T-cell (primary cell): ENCODE results near the gene TRPM3. TPM values are rescaled to one million over a fixed set of nuclear protein-coding genes. Genes with fewer than 3 reads are reported as not detected.

ENCODE experiments used
- ATAC-seq, 4 experiments: fragments of 200-7000 bp in 3 of 4; fragments of 150-1000 bp in 1 of 4; cut with Tn5 transposase; replicated peaks in 1 of 4; 1 replicate in 3 of 4; 2 replicates in 1 of 4; pipeline ENCODE4 v1.10.0; 2021; ENCODE audit warnings: moderate library complexity in 3 of 4, mild to moderate bottlenecking in 2 of 4, moderate number of reproducible peaks in 1 of 4
- CTCF ChIA-PET, 2 donors: fragments of 300-600 bp; sonication (Branson Sonifier 250); formaldehyde crosslinking; loops; one replicate each; lab custom pipeline; 2022; ENCODE audit warnings: antibody characterized with exemption in 2 of 2; lab: Charles Lee
- POLR2A ChIA-PET, 2 donors: fragments of 300-600 bp; sonication (Branson Sonifier 250); formaldehyde crosslinking; loops; one replicate each; lab custom pipeline; 2022; ENCODE audit warnings: antibody characterized with exemption in 2 of 2; lab: Charles Lee
- DNase-seq, 35 experiments: peaks; one replicate each; pipeline versions ENCODE4 v3.0.0 to v3.0.0-alpha.2; 2013 to 2023
- H3K27ac ChIP-seq: one replicate; pipeline ENCODE4 v1.5.1; 2013; ENCODE audit warnings: low read length
- H3K27me3 ChIP-seq, 2 experiments: replicated peaks in 1 of 2; 1 replicate in 1 of 2; 2 replicates in 1 of 2; pipeline versions ENCODE4 v1.6.1 to v1.7.0; 2013; ENCODE audit warnings: low read length in 1 of 2, mixed read lengths in 1 of 2; ENCODE audit not compliant: control insufficient read depth in 2 of 2, insufficient read depth in 2 of 2; ENCODE audit errors: extremely low read depth in 1 of 2
- H3K36me3 ChIP-seq, 2 donors: 1 replicate in 1 of 2; 2 replicates in 1 of 2; pipeline versions ENCODE4 v1.6.1 to v1.7.0; 2013; ENCODE audit warnings: low read length in 1 of 2; ENCODE audit not compliant: control insufficient read depth in 2 of 2, insufficient read depth in 1 of 2; ENCODE audit errors: extremely low read depth in 1 of 2
- H3K4me1 ChIP-seq, 2 experiments: 1 replicate in 1 of 2; 2 replicates in 1 of 2; pipeline versions ENCODE4 v1.6.1 to v1.7.0; 2013; ENCODE audit warnings: low read length in 2 of 2, mixed read lengths in 1 of 2; ENCODE audit not compliant: insufficient read depth in 2 of 2, control insufficient read depth in 1 of 2; ENCODE audit errors: extremely low read depth in 1 of 2
- H3K4me3 ChIP-seq, 2 donors: 1 replicate in 1 of 2; 2 replicates in 1 of 2; pipeline versions ENCODE4 v1.5.1 to v1.7.0; 2013; ENCODE audit warnings: mild to moderate bottlenecking in 2 of 2, low read length in 1 of 2, moderate library complexity in 1 of 2; ENCODE audit not compliant: control insufficient read depth in 1 of 2; ENCODE audit errors: extremely low read depth in 1 of 2
- H3K9me3 ChIP-seq: 2 replicates; pipeline ENCODE4 v1.7.0; 2013
- H3K27ac Mint-ChIP-seq, 2 donors: one replicate each; pipeline ENCODE4 v1.8.0; 2020 to 2021; ENCODE audit warnings: mild to moderate bottlenecking in 2 of 2, mixed read lengths in 2 of 2
- H3K27me3 Mint-ChIP-seq, 2 donors: one replicate each; pipeline ENCODE4 v1.8.0; 2021 to 2022; ENCODE audit warnings: mixed read lengths in 2 of 2
- H3K36me3 Mint-ChIP-seq: one replicate; pipeline ENCODE4 v1.8.0; 2021; ENCODE audit warnings: mixed read lengths
- H3K4me1 Mint-ChIP-seq, 3 donors: one replicate each; pipeline ENCODE4 v1.8.0; 2020 to 2022; ENCODE audit warnings: mixed read lengths in 3 of 3, mild to moderate bottlenecking in 1 of 3
- H3K4me3 Mint-ChIP-seq, 3 donors: one replicate each; pipeline ENCODE4 v1.8.0; 2020 to 2022; ENCODE audit warnings: mild to moderate bottlenecking in 3 of 3, mixed read lengths in 3 of 3, moderate library complexity in 3 of 3
- H3K9me3 Mint-ChIP-seq, 3 donors: one replicate each; pipeline ENCODE4 v1.8.0; 2020 to 2022; ENCODE audit warnings: mixed read lengths in 3 of 3
- WGBS: methylation state at CpG from one replicate; pipeline ENCODE4 v1.1.5; 2013; ENCODE audit warnings: missing lambda C conversion rate; ENCODE audit not compliant: insufficient coverage; 5-methylcytosine and 5-hydroxymethylcytosine counted together
- total RNA-seq, 35 experiments: library from RNA in 6 of 35; stranded (reverse) in 6 of 35; fragments of 120-200 nt in 1 of 35; gene quantifications; one replicate each; pipeline versions ENCODE4 v1.2.1 to v1.2.4 and lab custom pipeline; 2013 to 2026

The TRPM3 gene
- total RNA-seq, 5 donors from 2014 or later (not counting 1 experiment from before 2014, with no cell fraction given) = not detected

DNA sequence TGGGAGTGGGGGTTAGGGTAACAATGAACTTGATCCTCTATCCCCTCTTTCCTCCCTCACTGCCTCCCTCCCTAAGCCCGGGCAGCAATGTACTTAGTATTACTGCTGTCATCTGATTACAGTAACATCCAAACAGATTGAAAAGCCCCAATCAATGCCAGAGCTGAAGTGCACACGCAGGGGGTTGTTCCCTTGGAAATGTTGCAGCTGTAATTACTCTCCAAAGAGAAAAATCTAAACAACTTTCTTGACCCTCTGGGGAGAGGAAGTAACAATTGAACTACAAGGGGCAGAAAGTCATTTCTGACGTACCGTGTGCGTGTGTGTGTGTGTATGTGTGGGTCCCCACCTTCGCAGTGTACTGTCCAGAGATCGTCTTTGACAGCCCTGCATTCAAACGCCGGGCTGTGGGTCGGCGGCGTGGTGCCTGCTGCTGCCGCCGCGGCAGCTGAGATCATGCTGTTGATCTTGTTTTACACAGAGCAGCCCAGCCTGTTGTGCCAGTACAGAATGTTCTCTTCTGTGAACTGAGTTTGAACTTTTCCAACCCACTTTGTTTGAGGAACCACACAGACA is 640.9 kb downstream of the TRPM3 start:
- no peaks in the 10 kb centered on the region for H3K36me3 Mint-ChIP-seq
- H3K27ac Mint-ChIP-seq = no peak overlapping the region
- no peak overlapping the region for H3K4me3 ChIP-seq
- H3K4me3 Mint-ChIP-seq = no peak overlapping the region
- H3K27me3 ChIP-seq = no peaks in the 10 kb centered on the region
- H3K4me1 ChIP-seq = no peaks in the 10 kb centered on the region
- H3K4me1 Mint-ChIP-seq = peaks cover 5 to 11% (median 9%) of the 10 kb centered on the region in 3 donors
- CTCF ChIA-PET = no interaction called here
- H3K36me3 ChIP-seq = no peaks in the 10 kb centered on the region
- H3K27ac ChIP-seq = no peak overlapping the region
- no peak for ATAC-seq
- 82% methylated on average over 13 of the region's 15 CpGs for WGBS
- DNase-seq = no peak
- H3K9me3 Mint-ChIP-seq = no peaks in the 10 kb centered on the region
- H3K9me3 ChIP-seq = no peaks in the 10 kb centered on the region
- H3K27me3 Mint-ChIP-seq = peaks cover 0 to 3% of the 10 kb centered on the region in 2 donors
- POLR2A ChIA-PET = no interaction called here

DNA sequence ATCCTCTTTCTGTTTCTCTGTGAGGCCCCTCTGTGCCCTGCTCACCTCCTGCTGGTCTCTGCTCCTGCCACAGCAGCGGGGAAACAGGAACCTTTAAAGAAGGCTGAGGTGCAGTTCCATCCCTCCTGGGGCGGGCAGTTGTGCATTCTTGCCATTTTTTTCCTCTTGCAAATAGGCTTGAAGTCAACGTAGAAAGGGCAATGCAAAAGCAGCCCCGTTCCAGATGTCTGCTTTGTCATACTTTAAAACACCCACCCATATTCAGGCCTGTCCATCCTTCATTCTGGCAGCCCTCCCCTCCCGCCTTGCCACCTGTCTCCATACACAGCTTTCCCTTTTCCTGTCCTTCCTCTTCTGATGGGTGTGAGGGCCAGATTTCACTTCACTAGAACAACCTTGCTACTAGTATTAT is 641.5 kb downstream of the TRPM3 start:
- Mint-ChIP-seq H3K4me1 (peaks cover 0 to 11% (median 9%) of the 10 kb centered on the region in 3 donors), H3K36me3 (no peaks in the 10 kb centered on the region)
- WGBS = 82% methylated on average over 4 of the region's 5 CpGs

More for the DNA sequence above, 641.5 kb downstream of the TRPM3 start:
- H3K36me3 ChIP-seq = no peaks in the 10 kb centered on the region
- Mint-ChIP-seq H3K27ac (no peak overlapping the region), H3K4me3 (no peak overlapping the region), H3K9me3 (no peaks in the 10 kb centered on the region), H3K27me3 (peaks cover 0 to 3% of the 10 kb centered on the region in 2 donors)
- ATAC-seq (no peak), DNase-seq (no peak)
- ChIA-PET CTCF (no interaction called here), POLR2A (no interaction called here)
- no peak overlapping the region for H3K4me3 ChIP-seq
- H3K27ac ChIP-seq = no peak overlapping the region
- H3K27me3 ChIP-seq = no peaks in the 10 kb centered on the region
- no peaks in the 10 kb centered on the region for H3K4me1 ChIP-seq
- H3K9me3 ChIP-seq = no peaks in the 10 kb centered on the region
